Thymus (tissue), 11 donors: Measurements from ENCODE around the gene GNB1. TPM values are rescaled to one million over a fixed set of nuclear protein-coding genes. Genes with fewer than 3 reads are reported as not detected.
A peak's percentile ranks its signal among the peaks of the same experiment; 100 is the strongest.

Experiments
- DNase-seq, 9 donors: peaks; one replicate each; pipeline ENCODE4 v3.0.0-alpha.2; 2013; ENCODE audit warnings: low spot score in 9 of 9, low read depth in 6 of 9, missing footprints in 1 of 9
- H3K27ac ChIP-seq, 2 donors: one replicate each; pipeline ENCODE4 v1.5.1; 2013; ENCODE audit warnings: control low read depth in 1 of 2, low read depth in 1 of 2, low read length in 1 of 2, mild to moderate bottlenecking in 1 of 2, moderate library complexity in 1 of 2
- H3K27me3 ChIP-seq, 2 donors: one replicate each; pipeline ENCODE4 v1.5.1; 2013; ENCODE audit warnings: low read length in 1 of 2; ENCODE audit not compliant: control insufficient read depth in 2 of 2, insufficient read depth in 1 of 2
- H3K36me3 ChIP-seq, 2 donors: one replicate each; pipeline ENCODE4 v1.5.1; 2013; ENCODE audit warnings: low read length in 1 of 2, mild to moderate bottlenecking in 1 of 2, moderate library complexity in 1 of 2; ENCODE audit not compliant: control insufficient read depth in 2 of 2, insufficient read depth in 2 of 2
- H3K4me1 ChIP-seq, 2 donors: one replicate each; pipeline ENCODE4 v1.5.1; 2013; ENCODE audit warnings: low read length in 2 of 2; ENCODE audit not compliant: control insufficient read depth in 2 of 2, insufficient read depth in 2 of 2
- H3K4me3 ChIP-seq, 2 donors: one replicate each; pipeline ENCODE4 v1.5.1; 2013; ENCODE audit warnings: low read length in 2 of 2, control low read depth in 1 of 2, mild to moderate bottlenecking in 1 of 2
- H3K9me3 ChIP-seq, 2 donors: one replicate each; pipeline ENCODE4 v1.5.1; 2013; ENCODE audit warnings: low read length in 1 of 2, mild to moderate bottlenecking in 1 of 2; ENCODE audit not compliant: control insufficient read depth in 2 of 2, insufficient read depth in 1 of 2
- WGBS: extraction: QIAGEN DNeasy Blood & Tissue Kit; methylation state at CpG from one replicate; pipeline ENCODE4 v1.1.7; 2013; 5-methylcytosine and 5-hydroxymethylcytosine counted together
- polyA plus RNA-seq: library from polyadenylated mRNA; stranded (reverse); fragments of 200-250 nt; gene quantifications from one replicate; pipeline ENCODE4 v1.2.3, GENCODE V29; 2013
- total RNA-seq: library from RNA; stranded (reverse); fragments of 120-200 nt; gene quantifications from one replicate; pipeline ENCODE4 v1.2.4, GENCODE V29; 2013
- donor health status: healthy.

GNB1 gene
- total and polyA plus RNA-seq, 2 donors: 45.1 to 123 TPM

DNA sequence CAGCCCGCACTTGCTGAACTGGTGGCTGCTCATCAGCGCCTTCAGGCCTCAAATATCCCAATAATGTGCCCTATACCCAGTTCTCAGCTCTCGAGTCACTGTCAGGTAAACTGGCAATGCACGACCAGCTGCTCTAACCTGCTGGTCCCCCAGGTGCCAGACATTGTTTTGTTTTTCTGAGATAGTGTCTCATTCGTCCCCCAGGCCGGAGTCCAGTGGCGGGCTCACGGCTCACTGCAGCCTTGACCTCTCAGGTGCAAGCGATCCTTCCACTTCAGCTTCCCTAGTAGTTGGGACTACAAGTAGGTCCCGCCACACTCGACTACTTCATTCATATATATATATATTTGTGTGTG, 111.6 kb downstream of the GNB1 start:
- DNase-seq: no peak
- H3K4me3 ChIP-seq: peak overlapping the region; percentile 40 to 80
- 82% methylated on average over 11 of the region's 11 CpGs for WGBS
- no peaks in the 10 kb centered on the region for H3K36me3 ChIP-seq
- H3K27ac ChIP-seq: peak overlapping the region; percentile 80 to 96
- no peaks in the 10 kb centered on the region for H3K9me3 ChIP-seq
- H3K4me1 ChIP-seq: peaks cover 55 to 73% of the 10 kb centered on the region in 2 donors
- H3K27me3 ChIP-seq: no peaks in the 10 kb centered on the region

DNA sequence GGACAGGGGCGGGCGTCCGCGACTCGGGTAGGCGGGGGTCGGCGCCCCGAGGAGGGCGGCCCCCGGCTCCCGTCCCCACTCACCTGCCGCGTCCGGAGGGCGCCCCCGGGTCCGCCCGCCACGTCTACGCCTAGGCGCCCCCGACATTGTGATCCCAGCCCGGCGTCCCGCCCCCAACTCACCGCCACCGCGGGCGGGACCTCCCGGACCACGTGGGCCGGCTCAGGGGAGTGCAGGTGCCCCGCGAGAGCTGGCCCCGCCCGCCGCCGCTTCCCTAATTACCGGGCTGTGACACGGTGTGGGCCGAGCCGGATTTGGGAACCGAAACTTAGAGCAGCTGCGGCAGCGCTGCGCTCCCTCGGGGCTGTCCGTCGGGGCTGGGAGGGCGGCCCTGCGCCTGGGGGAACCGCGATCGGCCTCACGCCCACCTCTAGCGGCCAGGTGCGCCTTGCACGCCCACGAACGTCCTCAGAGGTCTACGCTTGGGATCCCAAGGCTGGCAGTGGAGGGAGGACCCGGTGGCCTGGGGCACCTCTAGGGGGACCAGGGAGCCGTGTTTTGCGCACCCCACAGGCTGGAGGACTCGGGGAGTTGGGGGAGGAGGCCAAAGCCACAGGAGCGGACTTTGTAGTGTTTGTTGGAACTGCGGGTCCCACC, 112.1 kb downstream of the GNB1 start:
- Histone ChIP-seq H3K4me3 (peak overlapping the region; percentile 40 to 80), H3K27me3 (no peaks in the 10 kb centered on the region), H3K27ac (peak overlapping the region; percentile 84 to 96), H3K4me1 (peaks cover 55 to 73% of the 10 kb centered on the region in 2 donors), H3K9me3 (no peaks in the 10 kb centered on the region), H3K36me3 (no peaks in the 10 kb centered on the region)
- WGBS: 1% methylated on average over 68 of the region's 68 CpGs
- peak in 4 of 9 donors; percentile 42 to 81 (median 63) for DNase-seq

DNA sequence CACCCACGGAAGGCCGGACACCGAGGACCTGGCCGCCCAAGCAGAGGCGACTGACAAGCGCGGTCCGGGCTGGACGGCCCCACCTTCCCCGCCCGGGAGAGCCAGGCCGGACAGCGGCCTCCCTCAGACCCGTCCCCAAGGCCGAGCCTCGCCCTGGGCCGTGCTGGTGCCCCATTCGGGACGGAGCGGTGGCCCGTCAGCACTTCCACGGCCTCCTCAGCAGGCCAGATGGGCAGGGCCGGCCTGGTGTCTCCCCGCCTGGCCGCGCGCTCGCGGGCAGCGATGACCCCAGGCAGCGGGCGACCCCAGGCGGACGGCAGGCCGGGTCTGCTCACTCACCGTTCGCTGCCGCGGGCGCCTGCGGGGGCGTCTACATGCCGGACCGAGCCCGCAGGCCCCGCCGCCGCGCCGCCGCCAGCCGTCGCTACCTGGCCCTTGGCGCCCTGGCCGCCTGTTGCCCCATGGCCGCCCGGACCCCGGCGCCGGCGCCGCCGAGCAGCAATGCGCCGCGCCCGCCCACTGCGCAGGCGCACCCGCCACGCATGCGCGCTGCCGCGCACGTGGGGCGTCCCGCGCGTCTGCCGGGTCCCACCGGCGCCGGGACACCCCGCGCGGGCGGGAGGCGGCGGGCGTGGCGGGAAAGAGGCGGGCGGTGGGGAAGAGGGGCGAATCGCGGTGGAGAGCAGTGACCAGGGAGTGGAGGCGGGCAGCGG, 112.8 kb downstream of the GNB1 start, which contains the start of gene NADK:
NADK (minus strand) TSS at position 521 of the 713 bp plus-strand sequence. CDS start 13,064 bp downstream, outside the sequence.
- Histone ChIP-seq H3K4me1 (peaks cover 53 to 68% of the 10 kb centered on the region in 2 donors), H3K27ac (peak within 1 kb of the TSS; percentile 84 to 96), H3K9me3 (no peaks in the 10 kb centered on the region), H3K4me3 (peak within 1 kb of the TSS; percentile 62 to 80), H3K27me3 (no peaks in the 10 kb centered on the region), H3K36me3 (no peaks in the 10 kb centered on the region)
- peak in 5 of 9 donors; percentile 56 to 78 (median 71) for DNase-seq
- WGBS: under 1% methylated on average over 99 of the region's 99 CpGs

DNA sequence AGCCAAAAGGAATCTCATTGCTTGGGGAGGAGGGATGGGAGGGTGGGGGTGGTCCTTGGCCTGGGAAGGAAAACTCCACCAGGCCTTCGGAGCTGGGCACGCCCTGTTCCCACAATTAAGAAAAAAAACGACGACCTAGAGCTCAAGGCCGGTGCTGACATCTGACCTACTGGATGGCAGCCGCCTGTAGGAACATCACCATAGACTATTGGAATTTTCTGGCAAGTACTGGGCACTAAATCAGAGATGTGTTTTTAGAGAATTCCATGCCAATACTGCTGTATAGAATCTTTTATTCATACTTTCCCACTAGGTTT, 113.3 kb downstream of the GNB1 start:
- peaks cover 48 to 63% of the 10 kb centered on the region in 2 donors for H3K4me1 ChIP-seq
- no peaks in the 10 kb centered on the region for H3K27me3 ChIP-seq
- DNase-seq: no peak
- no peaks in the 10 kb centered on the region for H3K9me3 ChIP-seq
- WGBS: 11% methylated on average over 6 of the region's 6 CpGs
- peak overlapping the region; percentile 17 to 84 for H3K27ac ChIP-seq
- peaks cover 0 to 3% of the 10 kb centered on the region in 2 donors for H3K36me3 ChIP-seq
- peak overlapping the region; percentile 62 to 80 for H3K4me3 ChIP-seq

DNA sequence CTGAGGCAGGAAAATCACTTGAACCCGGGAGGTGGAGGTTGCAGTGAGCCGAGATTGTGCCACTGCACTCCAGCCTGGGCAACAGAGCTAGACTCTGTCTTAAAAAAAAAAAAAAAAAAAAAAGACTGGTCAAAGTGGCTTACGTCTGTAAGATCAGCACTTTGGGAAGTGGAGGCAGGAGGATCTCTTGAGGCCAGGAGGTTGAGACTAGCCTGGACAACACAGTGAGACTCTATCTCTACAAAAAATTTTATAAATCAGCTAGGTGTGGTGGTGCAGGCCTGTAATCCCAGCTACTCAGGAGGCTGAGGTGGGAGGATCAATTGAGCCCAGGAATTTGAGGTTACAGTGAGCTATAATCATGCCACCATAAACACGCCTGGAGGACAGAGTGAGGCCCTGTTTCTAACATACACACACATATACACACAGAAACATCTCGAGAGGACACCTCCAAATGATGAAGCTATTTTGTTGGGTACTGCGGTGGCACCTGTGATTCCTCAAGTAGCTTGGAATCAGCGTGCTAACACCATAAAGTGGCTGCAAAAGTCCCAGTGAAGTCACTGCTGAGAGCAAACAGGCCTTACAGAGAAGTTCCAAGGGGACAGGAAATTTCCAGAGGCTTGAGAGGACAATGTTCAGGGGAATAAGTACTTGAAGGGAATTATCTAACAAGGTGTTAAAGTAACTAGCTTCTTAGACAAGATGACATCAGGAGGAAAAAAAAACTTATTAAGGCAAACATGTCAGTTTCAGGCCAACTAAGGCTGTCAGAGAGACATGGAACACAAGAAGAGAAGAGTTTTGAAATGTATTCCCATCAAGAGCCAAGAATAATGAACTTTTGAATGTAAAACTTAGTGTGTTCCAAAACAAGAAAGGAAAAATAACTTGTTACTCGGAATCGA, 114.0 kb downstream of the GNB1 start:
- Histone ChIP-seq H3K27me3 (no peaks in the 10 kb centered on the region), H3K4me3 (peak overlapping the region; percentile 62 to 80), H3K4me1 (peaks cover 41 to 57% of the 10 kb centered on the region in 2 donors), H3K27ac (peak overlapping the region in 1 of 2 donors; percentile 64), H3K36me3 (peaks cover 6 to 8% of the 10 kb centered on the region in 2 donors), H3K9me3 (no peaks in the 10 kb centered on the region)
- WGBS: 90% methylated on average over 9 of the region's 9 CpGs
- peak in 1 of 9 donors; percentile 18 for DNase-seq

DNA sequence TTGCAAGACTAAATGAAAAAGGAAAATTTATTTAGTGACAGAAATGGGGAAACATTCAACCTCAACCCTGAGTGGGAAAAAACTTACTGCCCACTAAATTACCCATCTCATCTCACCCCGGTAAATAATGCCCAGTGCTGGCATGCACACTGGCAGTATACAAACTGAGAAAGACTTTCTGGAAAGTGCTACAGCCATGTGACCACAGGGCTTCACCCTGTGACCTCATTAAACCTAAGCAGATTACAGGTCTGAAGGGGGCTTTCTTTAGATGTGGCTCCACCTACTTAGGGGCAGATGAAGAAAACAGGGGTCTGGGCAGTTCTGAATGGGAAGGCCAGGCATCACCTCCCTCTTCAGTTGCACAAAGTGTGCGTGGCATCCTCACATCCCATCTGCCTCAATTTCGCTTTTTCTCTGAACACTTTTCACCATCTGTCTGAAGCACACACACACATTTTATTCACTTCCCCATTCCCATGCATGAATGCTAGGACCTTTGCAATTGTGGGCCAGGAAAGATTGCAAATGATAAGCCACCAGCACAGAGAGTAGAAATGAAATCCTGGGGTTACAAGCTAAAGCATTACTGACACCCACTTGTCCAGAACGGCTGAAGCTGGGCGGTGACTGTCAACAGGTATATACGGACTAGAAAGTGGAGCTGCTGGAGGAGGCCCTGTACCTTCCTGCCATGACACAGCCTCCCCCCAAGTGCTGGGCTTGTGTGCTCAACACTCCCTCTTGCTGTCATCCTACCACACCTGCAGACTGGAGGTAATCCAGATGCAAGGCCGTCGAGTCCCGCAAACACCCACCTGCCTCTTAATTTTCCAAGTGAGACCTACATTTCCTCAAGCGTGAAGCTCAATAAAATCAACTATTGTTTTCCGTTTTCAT, 115.3 kb downstream of the GNB1 start:
- 85% methylated on average over 11 of the region's 11 CpGs for WGBS
- peak overlapping the region in 1 of 2 donors; percentile 34 for H3K27ac ChIP-seq
- peak in 1 of 9 donors; percentile 19 for DNase-seq
- H3K4me3 ChIP-seq: no peak overlapping the region
- H3K4me1 ChIP-seq: peaks cover 31 to 43% of the 10 kb centered on the region in 2 donors
- peaks cover 0 to 5% of the 10 kb centered on the region in 2 donors for H3K9me3 ChIP-seq
- H3K36me3 ChIP-seq: peaks cover 6 to 15% of the 10 kb centered on the region in 2 donors
- no peaks in the 10 kb centered on the region for H3K27me3 ChIP-seq

DNA sequence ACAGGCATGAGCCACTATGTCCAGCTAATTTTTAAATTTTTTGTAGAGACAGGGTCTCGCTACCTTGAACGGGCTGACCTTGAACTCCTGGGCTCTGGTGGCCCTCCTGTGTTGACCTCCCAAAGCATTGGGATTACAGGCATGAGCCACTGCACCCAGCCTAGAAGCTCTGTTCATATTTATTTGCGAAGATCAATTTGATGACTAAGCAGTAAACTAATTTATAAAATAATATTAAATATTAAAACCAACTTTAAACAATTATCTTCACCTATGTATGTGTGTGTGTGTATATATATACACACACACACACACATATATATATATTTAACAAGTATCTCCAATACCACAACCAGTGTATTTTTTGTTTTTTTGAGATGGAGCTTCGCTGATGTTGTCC, 117.0 kb downstream of the GNB1 start:
- WGBS: 99% methylated on average over 4 of the region's 4 CpGs
- Histone ChIP-seq H3K4me3 (no peak overlapping the region), H3K4me1 (peaks cover 15 to 26% of the 10 kb centered on the region in 2 donors), H3K36me3 (peaks cover 6 to 17% of the 10 kb centered on the region in 2 donors), H3K27me3 (no peaks in the 10 kb centered on the region), H3K9me3 (peaks cover 0 to 16% of the 10 kb centered on the region in 2 donors), H3K27ac (no peak overlapping the region)
- DNase-seq: no peak

DNA sequence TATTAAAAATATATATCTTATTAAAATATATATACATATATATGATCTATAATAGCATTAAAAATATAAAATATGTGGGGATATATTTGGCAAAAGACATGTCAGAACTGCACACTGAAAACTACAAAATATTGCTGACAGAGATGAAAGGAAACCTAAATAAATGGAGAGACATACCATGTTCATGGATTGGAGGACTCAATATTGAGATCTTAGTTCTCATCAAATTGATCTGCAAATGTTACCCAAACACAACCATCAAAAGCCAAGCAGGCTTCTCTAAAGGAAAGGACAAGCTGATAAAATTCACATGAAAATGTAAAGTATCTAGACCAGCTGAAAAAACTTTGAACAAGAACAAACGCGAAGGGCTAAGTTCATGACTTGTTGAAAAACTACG, 119.8 kb downstream of the GNB1 start:
- Histone ChIP-seq H3K4me1 (peaks cover 6 to 9% of the 10 kb centered on the region in 2 donors), H3K4me3 (no peak overlapping the region), H3K27me3 (no peaks in the 10 kb centered on the region), H3K36me3 (peaks cover 9 to 23% of the 10 kb centered on the region in 2 donors), H3K9me3 (peaks cover 0 to 16% of the 10 kb centered on the region in 2 donors), H3K27ac (no peak overlapping the region)
- WGBS: over 99% methylated on average over 3 of the region's 3 CpGs
- no peak for DNase-seq
